MCF 10A (cell line): ENCODE results near the gene MYOM1. TPM values are rescaled to one million over a fixed set of nuclear protein-coding genes. Genes with fewer than 3 reads are reported as not detected.

Experiments used
- BruUV-seq: library from RNA; stranded (reverse); fragments of 400-500 nt; replicated peaks from 2 replicates; lab custom pipeline; 2021; lab: Mats Ljungman, UMichigan
- CTCF ChIA-PET: fragments of 300-600 bp; sonication (Branson Sonifier 250); formaldehyde crosslinking; extraction: SDS; loops from one replicate; lab custom pipeline; 2021; ENCODE audit warnings: antibody characterized with exemption, inconsistent platforms; lab: Yijun Ruan, JAX
- POLR2A ChIA-PET: fragments of 300-600, 350-650 bp; sonication (Branson Sonifier 250); formaldehyde crosslinking; extraction: SDS; loops from one replicate; lab custom pipeline; 2020; ENCODE audit warnings: antibody characterized with exemption, inconsistent platforms; lab: Yijun Ruan, JAX
- DNase-seq: peaks from one replicate; pipeline ENCODE4 v3.0.0-alpha.2; 2018; ENCODE audit not compliant: unreplicated experiment
- H3K27ac Mint-ChIP-seq: one replicate; pipeline ENCODE4 v1.8.0; 2022; ENCODE audit warnings: mild to moderate bottlenecking, low read depth, mixed read lengths; ENCODE audit not compliant: unreplicated experiment
- H3K27me3 Mint-ChIP-seq: one replicate; pipeline ENCODE4 v1.8.0; 2022; ENCODE audit warnings: mixed read lengths; ENCODE audit not compliant: insufficient read depth, unreplicated experiment
- H3K36me3 Mint-ChIP-seq: one replicate; pipeline ENCODE4 v1.8.0; 2022; ENCODE audit warnings: mild to moderate bottlenecking, moderate library complexity, mixed read lengths; ENCODE audit not compliant: insufficient read depth, unreplicated experiment
- H3K4me1 Mint-ChIP-seq: one replicate; pipeline ENCODE4 v1.8.0; 2022; ENCODE audit warnings: mixed read lengths; ENCODE audit not compliant: insufficient read depth, unreplicated experiment
- H3K4me3 Mint-ChIP-seq: one replicate; pipeline ENCODE4 v1.8.0; 2022; ENCODE audit warnings: mild to moderate bottlenecking, moderate library complexity, mixed read lengths; ENCODE audit not compliant: unreplicated experiment
- H3K9me3 Mint-ChIP-seq: one replicate; pipeline ENCODE4 v1.8.0; 2022; ENCODE audit warnings: mixed read lengths; ENCODE audit not compliant: unreplicated experiment
- CTCF ChIP-seq: fragments of 200-600 bp; IDR thresholded peaks from one replicate; pipeline ENCODE4 v1.8.0; 2022; ENCODE audit warnings: antibody characterized with exemption, mild to moderate bottlenecking; ENCODE audit not compliant: unreplicated experiment
- intact Hi-C: fragments of 100-400 bp; cut with micrococcal nuclease; formaldehyde crosslinking; loops from 2 replicates; pipeline ENCODE4 v1.14.1; 2022
- total RNA-seq: library from RNA; stranded (reverse); gene quantifications from 2 replicates; pipeline ENCODE4 v1.2.3, GENCODE V29; 2022

MYOM1 gene
- total RNA-seq, 1 experiment from 2014 or later = 0.21 TPM

DNA sequence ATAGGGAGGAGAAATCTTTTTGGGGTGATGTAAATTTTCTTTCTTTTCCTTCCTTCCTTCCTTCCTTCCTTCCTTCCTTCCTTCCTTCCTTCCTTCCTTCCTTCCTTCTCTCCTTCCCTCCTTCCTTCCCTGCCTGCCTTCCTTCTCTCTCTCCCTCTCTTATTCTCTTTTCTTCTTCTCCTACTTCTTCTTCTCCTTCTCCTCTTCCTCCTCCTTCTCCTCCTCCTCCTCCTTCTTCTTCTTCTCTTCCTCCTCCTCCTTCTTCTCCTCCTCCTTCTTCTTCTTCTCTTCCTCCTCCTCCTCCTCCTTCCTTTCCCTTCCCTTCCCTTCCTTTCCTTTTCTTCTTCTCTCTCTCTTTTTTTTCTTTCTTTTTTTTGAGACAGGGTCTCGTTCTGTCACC, 59.9 kb downstream of the MYOM1 start:
- intact Hi-C loops = no loop called here
- POLR2A ChIA-PET = no interaction called here
- no TSS peak for BruUV-seq
- Mint-ChIP-seq H3K4me1 (peaks cover 16% of the 10 kb centered on the region), H3K9me3 (no peaks in the 10 kb centered on the region), H3K27me3 (no peaks in the 10 kb centered on the region), H3K27ac (no peak overlapping the region), H3K36me3 (peaks cover 5% of the 10 kb centered on the region), H3K4me3 (no peak overlapping the region)
- no peak for DNase-seq
- no peak for TF ChIP-seq CTCF
- CTCF ChIA-PET = interaction anchor here (0.5 kb wide), 1 partner anchor 723 kb away, joined by 3 read pairs; no protein-coding TSS in a partner anchor

GRCh38 chr18:3157606-3158005, 62.2 kb downstream of the MYOM1 start:
- ChIA-PET CTCF (interaction anchor here (0.5 to 2.7 kb wide), 3 partner anchors 28 to 372 kb away, joined by 3 to 18 read pairs (median 3); no protein-coding TSS in a partner anchor), POLR2A (interaction anchor here (0.6 kb wide), 1 partner anchor 29 kb away, joined by 3 read pairs; no protein-coding TSS in a partner anchor)
- H3K9me3 Mint-ChIP-seq = no peaks in the 10 kb centered on the region
- no peak for DNase-seq
- no peak overlapping the region for H3K4me3 Mint-ChIP-seq
- H3K4me1 Mint-ChIP-seq = peaks cover 29% of the 10 kb centered on the region
- no TSS peak for BruUV-seq
- H3K27me3 Mint-ChIP-seq = no peaks in the 10 kb centered on the region
- H3K27ac Mint-ChIP-seq = no peak overlapping the region
- no peaks in the 10 kb centered on the region for H3K36me3 Mint-ChIP-seq
- TF ChIP-seq CTCF = no peak
- intact Hi-C loops = no loop called here

GRCh38 chr18:3157086-3157485, 62.7 kb downstream of the MYOM1 start:
- TF ChIP-seq CTCF = no peak
- DNase-seq = no peak
- Mint-ChIP-seq H3K9me3 (no peaks in the 10 kb centered on the region), H3K4me1 (peaks cover 30% of the 10 kb centered on the region), H3K36me3 (no peaks in the 10 kb centered on the region), H3K4me3 (no peak overlapping the region), H3K27me3 (no peaks in the 10 kb centered on the region), H3K27ac (no peak overlapping the region)
- ChIA-PET CTCF (interaction anchor here (0.5 to 2.7 kb wide), 3 partner anchors 28 to 372 kb away, joined by 3 to 18 read pairs (median 3); no protein-coding TSS in a partner anchor), POLR2A (no interaction called here)
- no TSS peak for BruUV-seq
- intact Hi-C loops = no loop called here

DNA sequence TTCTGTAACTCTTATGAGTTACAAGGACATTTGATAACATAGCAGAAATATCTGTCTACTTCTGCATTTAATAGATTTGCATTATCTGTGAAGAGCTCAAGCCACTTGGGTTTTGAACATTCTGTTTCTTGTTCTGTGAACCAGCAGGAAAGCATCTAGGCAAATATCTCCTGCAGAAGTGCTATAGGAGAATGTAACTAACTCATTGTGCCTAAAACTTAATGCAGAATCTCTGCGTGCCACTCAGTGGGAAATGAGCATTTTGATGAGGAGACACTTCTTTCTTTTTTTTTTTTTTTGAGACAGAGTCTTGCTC, 63.5 kb downstream of the MYOM1 start:
- POLR2A ChIA-PET = interaction anchor here (0.5 to 1.1 kb wide), 2 partner anchors 32 to 90 kb away, joined by 3 to 4 read pairs; no protein-coding TSS in a partner anchor
- no peaks in the 10 kb centered on the region for H3K36me3 Mint-ChIP-seq
- CTCF ChIA-PET = interaction anchor here (0.6 to 2.7 kb wide), 3 partner anchors 21 to 90 kb away, joined by 3 to 18 read pairs (median 8); no protein-coding TSS in a partner anchor
- peak overlapping the region; percentile 93 for H3K27ac Mint-ChIP-seq
- H3K27me3 Mint-ChIP-seq = no peaks in the 10 kb centered on the region
- no peaks in the 10 kb centered on the region for H3K9me3 Mint-ChIP-seq
- no peak for DNase-seq
- BruUV-seq = no TSS peak
- intact Hi-C loops = no loop called here
- TF ChIP-seq CTCF = no peak
- peaks cover 38% of the 10 kb centered on the region for H3K4me1 Mint-ChIP-seq
- H3K4me3 Mint-ChIP-seq = no peak overlapping the region
